Measurements from ENCODE around the gene SCYL2. TPM values are rescaled to one million over a fixed set of nuclear protein-coding genes. Genes with fewer than 3 reads are reported as not detected.

The SCYL2 gene
- total and polyA plus RNA-seq, 10 donors = 8.4 to 72.4 (median 45.8) TPM

DNA sequence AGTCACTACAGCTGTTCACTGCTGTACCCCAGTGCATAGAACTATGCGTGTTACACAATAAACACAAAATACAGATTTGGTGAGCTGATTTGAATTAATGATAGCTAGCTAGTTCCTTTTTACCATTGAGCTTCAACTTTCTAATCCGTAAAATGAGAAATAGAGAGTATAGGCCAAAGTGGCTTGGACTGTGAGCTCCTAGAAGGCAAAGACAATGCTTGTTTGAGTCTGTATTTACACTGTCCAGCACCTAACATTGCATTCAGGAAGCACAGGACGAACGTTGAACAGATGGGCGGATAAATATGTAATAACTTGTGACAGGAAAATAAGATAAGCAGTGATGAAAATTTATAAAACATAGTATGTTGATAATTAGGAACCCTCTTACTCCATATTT lies 121.4 kb downstream of the SCYL2 start:
- intact Hi-C loops (cut with DNase I; ENCODE audit: low total_unique reads) = no loop called here
- Histone ChIP-seq H3K27ac (no peak overlapping the region), H3K9me3 (no peaks in the 10 kb centered on the region), H3K36me3 (no peaks in the 10 kb centered on the region), H3K4me3 (no peak overlapping the region), H3K27me3 (replicated peaks in 1 of 7) (peaks cover 0 to 6% (median 0%) of the 10 kb centered on the region in 7 donors), H3K4me1 (no peaks in the 10 kb centered on the region)
- 83 to 91% (median 86%) methylated on average over 5 of the region's 5 CpGs for WGBS, 5 donors
- no peak for DNase-seq
- TF ChIP-seq POLR2A (IDR thresholded peaks at IDR 0.05) = no peak
- TF ChIP-seq POLR2AphosphoS5 (IDR thresholded peaks at IDR 0.05) = no peak
- TF ChIP-seq, protein P1, sequence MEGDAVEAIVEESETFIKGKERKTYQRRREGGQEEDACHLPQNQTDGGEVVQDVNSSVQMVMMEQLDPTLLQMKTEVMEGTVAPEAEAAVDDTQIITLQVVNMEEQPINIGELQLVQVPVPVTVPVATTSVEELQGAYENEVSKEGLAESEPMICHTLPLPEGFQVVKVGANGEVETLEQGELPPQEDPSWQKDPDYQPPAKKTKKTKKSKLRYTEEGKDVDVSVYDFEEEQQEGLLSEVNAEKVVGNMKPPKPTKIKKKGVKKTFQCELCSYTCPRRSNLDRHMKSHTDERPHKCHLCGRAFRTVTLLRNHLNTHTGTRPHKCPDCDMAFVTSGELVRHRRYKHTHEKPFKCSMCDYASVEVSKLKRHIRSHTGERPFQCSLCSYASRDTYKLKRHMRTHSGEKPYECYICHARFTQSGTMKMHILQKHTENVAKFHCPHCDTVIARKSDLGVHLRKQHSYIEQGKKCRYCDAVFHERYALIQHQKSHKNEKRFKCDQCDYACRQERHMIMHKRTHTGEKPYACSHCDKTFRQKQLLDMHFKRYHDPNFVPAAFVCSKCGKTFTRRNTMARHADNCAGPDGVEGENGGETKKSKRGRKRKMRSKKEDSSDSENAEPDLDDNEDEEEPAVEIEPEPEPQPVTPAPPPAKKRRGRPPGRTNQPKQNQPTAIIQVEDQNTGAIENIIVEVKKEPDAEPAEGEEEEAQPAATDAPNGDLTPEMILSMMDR (IDR thresholded peaks at IDR 0.05 in 8 of 11, conservative IDR thresholded peaks at IDR 0.05 in 3 of 11) = no peak

Small RNA genes lying within 50 kb of the gene (small RNA-seq; reads per million reads assigned to genes)
- 0 reads per million in 4 donors for gene RF00019

Other genes starting within 250 kb of the SCYL2 start
- gene BLTP3B, start 124.3 kb upstream of the SCYL2 start, total RNA-seq = 10 to 100 TPM; 29.5 to 42.5 (median 36.3) TPM
- gene BLTP3B, start 124.3 kb upstream of the SCYL2 start, polyA plus RNA-seq = 1 to 10 TPM; 3.8 to 6.3 (median 5.1) TPM
- 10 to 100 TPM; 20.1 to 32.4 (median 25.1) TPM for gene ACTR6, start 66.4 kb upstream of the SCYL2 start, total RNA-seq
- gene ACTR6, start 66.4 kb upstream of the SCYL2 start, polyA plus RNA-seq = 10 to 100 TPM; 15.0 to 23.1 (median 18.4) TPM
- gene DEPDC4, start 98 bp upstream of the SCYL2 start, total RNA-seq = 1 to 10 TPM in 1 of 7 donors, under 1 TPM in 4, not detected in 2; 0.26 to 1.4 (median 0.73) TPM
- under 1 TPM; 0.22 to 0.64 (median 0.24) TPM for gene DEPDC4, start 98 bp upstream of the SCYL2 start, polyA plus RNA-seq
- gene SLC17A8, start 89.9 kb downstream of the SCYL2 start, total RNA-seq = under 1 TPM in 1 of 7 donors, not detected in 6; 0.34 TPM
- under 1 TPM in 1 of 3 donors, not detected in 2; 0.02 TPM for gene SLC17A8, start 89.9 kb downstream of the SCYL2 start, polyA plus RNA-seq
- under 1 TPM in 4 of 7 donors, not detected in 3; 0.30 to 0.85 (median 0.84) TPM for gene NR1H4, start 206.7 kb downstream of the SCYL2 start, total RNA-seq
- 1 to 10 TPM in 1 of 3 donors, under 1 TPM in 2; 0.18 to 1.1 (median 0.24) TPM for gene NR1H4, start 206.7 kb downstream of the SCYL2 start, polyA plus RNA-seq

All from spleen (tissue), 11 donors.